PC-3 (cell line): ENCODE results near the gene CES3. TPM values are rescaled to one million over a fixed set of nuclear protein-coding genes. Genes with fewer than 3 reads are reported as not detected.
"Not testable (repeated sequence)": the region's sequence is repeated elsewhere in the genome, so short reads cannot be mapped to it uniquely, and the experiment has no call there.

ENCODE experiments used
- ATAC-seq: fragments of 200-7000 bp; cut with Tn5 transposase; 2 replicates; pipeline ENCODE4 v1.9.1; 2020; ENCODE audit warnings: mild to moderate bottlenecking, moderate library complexity
- BruUV-seq: library from RNA; stranded (reverse); fragments of 400-500 nt; replicated peaks from 2 replicates; lab custom pipeline; 2021; lab: Mats Ljungman, UMichigan
- CTCF ChIA-PET: fragments of 300-600 bp; sonication (Branson Sonifier 250); formaldehyde crosslinking; loops from one replicate; lab custom pipeline; 2022; ENCODE audit warnings: antibody characterized with exemption; lab: Charles Lee
- POLR2A ChIA-PET: fragments of 300-600 bp; sonication (Branson Sonifier 250); formaldehyde crosslinking; loops from one replicate; lab custom pipeline; 2022; ENCODE audit warnings: antibody characterized with exemption; ENCODE audit not compliant: unreplicated experiment; lab: Charles Lee
- DNase-seq: peaks from one replicate; pipeline ENCODE4 v3.0.0-alpha.2; 2015
- H2AFZ ChIP-seq: fragments of 300-600 bp; sonication (generic); 2 replicates; pipeline ENCODE4 v1.6.0; 2016; ENCODE audit warnings: antibody characterized with exemption, low read length
- H3F3A ChIP-seq: fragments of 300-600 bp; sonication (generic); one replicate; pipeline ENCODE4 v1.6.0; 2017; ENCODE audit warnings: antibody characterized with exemption, low read length, control low read depth, mild to moderate bottlenecking; ENCODE audit not compliant: unreplicated experiment
- H3K27ac ChIP-seq: fragments of 300-600 bp; sonication (generic); 2 replicates; pipeline ENCODE4 v1.5.1; 2016; ENCODE audit warnings: mild to moderate bottlenecking, low read length
- H3K27me3 ChIP-seq: fragments of 300-600 bp; sonication (generic); 2 replicates; pipeline ENCODE4 v1.6.1; 2016; ENCODE audit warnings: low read length, mixed read lengths
- H3K36me3 ChIP-seq: fragments of 300-600 bp; sonication (generic); 2 replicates; pipeline ENCODE4 v1.6.1; 2016; ENCODE audit warnings: low read depth, mixed run types, low read length, mixed read lengths
- H3K4me1 ChIP-seq: fragments of 300-600 bp; sonication (generic); 2 replicates; pipeline ENCODE4 v1.5.1; 2016; ENCODE audit warnings: low read length; ENCODE audit not compliant: insufficient read depth
- H3K4me2 ChIP-seq: fragments of 300-600 bp; sonication (generic); 2 replicates; pipeline ENCODE4 v1.6.0; 2016; ENCODE audit warnings: low read length
- H3K4me3 ChIP-seq: fragments of 300-600 bp; sonication (generic); 2 replicates; pipeline ENCODE4 v1.5.1; 2016; ENCODE audit warnings: mild to moderate bottlenecking, low read length, mixed read lengths
- H3K79me2 ChIP-seq: fragments of 300-600 bp; sonication (generic); 2 replicates; pipeline ENCODE4 v1.6.1; 2017; ENCODE audit warnings: low read length, mixed read lengths
- H3K9ac ChIP-seq: fragments of 300-600 bp; sonication (generic); 2 replicates; pipeline ENCODE4 v1.6.0; 2016; ENCODE audit warnings: mild to moderate bottlenecking, low read length
- H3K9me2 ChIP-seq: fragments of 300-600 bp; sonication (generic); replicated peaks from 2 replicates; pipeline ENCODE4 v1.6.1; 2016; ENCODE audit warnings: mixed run types, low read length, mixed read lengths
- H3K9me3 ChIP-seq: fragments of 300-600 bp; sonication (generic); 2 replicates; pipeline ENCODE4 v1.6.1; 2016; ENCODE audit warnings: low read length, mixed read lengths
- H4K20me1 ChIP-seq: fragments of 300-600 bp; sonication (generic); 2 replicates; pipeline ENCODE4 v1.6.1; 2016; ENCODE audit warnings: low read length, mixed read lengths
- EZH2 ChIP-seq: fragments of 300-600 bp; sonication (generic); IDR thresholded peaks from one replicate; pipeline ENCODE4 v1.6.1; 2017; ENCODE audit warnings: antibody characterized with exemption, mild to moderate bottlenecking, low read length; ENCODE audit not compliant: unreplicated experiment
- EZH2phosphoT487 ChIP-seq: fragments of 300-600 bp; sonication (generic); IDR thresholded peaks from 2 replicates; pipeline ENCODE4 v1.6.1; 2018; ENCODE audit warnings: mild to moderate bottlenecking, antibody characterized with exemption, low read length, borderline replicate concordance
- intact Hi-C: fragments of 100-400 bp; cut with micrococcal nuclease; formaldehyde crosslinking; loops from 2 replicates; pipeline ENCODE4 v1.9.0; 2023
- total RNA-seq: library from RNA; depleted of rRNA; stranded (reverse); fragments of >200 nt; gene quantifications from 2 replicates; pipeline ENCODE4 v1.2.3, GENCODE V29; 2014
- TF ChIP-seq, protein P1 (sequence below): fragments of 300-600 bp; sonication (generic); conservative IDR thresholded peaks from 2 replicates; pipeline ENCODE4 v1.5.1; 2017; ENCODE audit warnings: antibody characterized with exemption, low read depth, mild to moderate bottlenecking, low read length

Gene CES3
- total RNA-seq, 1 experiment from 2014 or later: 0.26 TPM

DNA sequence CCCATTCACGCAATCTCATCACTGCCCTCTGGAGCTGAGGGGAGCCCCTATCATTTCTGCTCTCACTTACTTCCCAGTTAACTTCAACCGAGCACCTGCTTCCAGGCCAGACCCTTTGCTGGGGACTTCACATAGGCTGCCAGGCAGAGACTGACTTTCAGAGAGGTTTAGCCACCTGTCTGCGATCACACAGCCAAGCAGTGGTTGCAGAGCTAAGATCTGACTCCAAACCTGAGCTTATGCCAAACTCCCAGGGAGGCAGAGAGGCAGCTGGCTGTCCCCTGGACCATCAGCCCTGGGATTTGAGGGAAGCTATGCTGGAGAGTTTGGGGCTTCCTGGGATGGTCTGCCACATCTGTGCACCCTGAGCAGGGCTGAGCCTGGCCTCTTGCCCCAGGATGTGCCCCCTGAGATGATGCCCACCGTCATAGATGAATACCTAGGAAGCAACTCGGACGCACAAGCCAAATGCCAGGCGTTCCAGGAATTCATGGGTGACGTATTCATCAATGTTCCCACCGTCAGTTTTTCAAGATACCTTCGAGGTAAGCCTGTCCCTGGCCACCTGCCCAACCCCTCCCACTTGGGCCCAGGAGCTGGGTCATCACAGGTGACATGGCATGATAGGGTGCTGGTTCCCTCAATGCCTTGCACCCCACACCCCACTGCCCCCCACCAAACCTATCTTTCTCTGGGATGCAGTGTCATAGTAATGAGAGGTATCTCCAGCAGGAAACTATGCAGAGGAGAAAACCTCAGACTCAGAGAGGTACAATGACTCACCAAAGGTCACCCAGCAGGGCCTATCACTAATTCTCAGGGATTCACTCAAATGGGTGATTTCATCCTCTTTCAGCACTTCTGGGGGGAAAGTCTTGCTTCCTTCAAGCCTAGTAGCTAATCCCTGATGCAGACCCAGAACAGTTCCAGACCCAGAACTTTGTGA, 10.0 kb downstream of the CES3 start:
- Histone ChIP-seq H3K9me2 (no peaks in the 10 kb centered on the region), H3K4me1 (no peaks in the 10 kb centered on the region), H3K4me2 (no peak overlapping the region), H2AFZ (no peak overlapping the region), H3K9me3 (no peaks in the 10 kb centered on the region), H3K9ac (no peak overlapping the region), H4K20me1 (no peaks in the 10 kb centered on the region), H3K27ac (no peak overlapping the region), H3K27me3 (no peaks in the 10 kb centered on the region), H3K4me3 (no peak overlapping the region), H3K36me3 (no peaks in the 10 kb centered on the region), H3K79me2 (no peaks in the 10 kb centered on the region), H3F3A (no peaks in the 10 kb centered on the region)
- CTCF ChIA-PET: no interaction called here
- DNase-seq (peak; percentile 25), ATAC-seq (no peak)
- POLR2A ChIA-PET: interaction anchor here (0.5 kb wide), 1 partner anchor 19 kb away, joined by 11 read pairs; no protein-coding TSS in a partner anchor
- no peak for TF ChIP-seq EZH2
- TF ChIP-seq EZH2phosphoT487: no peak
- TF ChIP-seq, protein P1, sequence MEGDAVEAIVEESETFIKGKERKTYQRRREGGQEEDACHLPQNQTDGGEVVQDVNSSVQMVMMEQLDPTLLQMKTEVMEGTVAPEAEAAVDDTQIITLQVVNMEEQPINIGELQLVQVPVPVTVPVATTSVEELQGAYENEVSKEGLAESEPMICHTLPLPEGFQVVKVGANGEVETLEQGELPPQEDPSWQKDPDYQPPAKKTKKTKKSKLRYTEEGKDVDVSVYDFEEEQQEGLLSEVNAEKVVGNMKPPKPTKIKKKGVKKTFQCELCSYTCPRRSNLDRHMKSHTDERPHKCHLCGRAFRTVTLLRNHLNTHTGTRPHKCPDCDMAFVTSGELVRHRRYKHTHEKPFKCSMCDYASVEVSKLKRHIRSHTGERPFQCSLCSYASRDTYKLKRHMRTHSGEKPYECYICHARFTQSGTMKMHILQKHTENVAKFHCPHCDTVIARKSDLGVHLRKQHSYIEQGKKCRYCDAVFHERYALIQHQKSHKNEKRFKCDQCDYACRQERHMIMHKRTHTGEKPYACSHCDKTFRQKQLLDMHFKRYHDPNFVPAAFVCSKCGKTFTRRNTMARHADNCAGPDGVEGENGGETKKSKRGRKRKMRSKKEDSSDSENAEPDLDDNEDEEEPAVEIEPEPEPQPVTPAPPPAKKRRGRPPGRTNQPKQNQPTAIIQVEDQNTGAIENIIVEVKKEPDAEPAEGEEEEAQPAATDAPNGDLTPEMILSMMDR: no peak
- intact Hi-C loops: no loop called here
- no TSS peak for BruUV-seq

DNA sequence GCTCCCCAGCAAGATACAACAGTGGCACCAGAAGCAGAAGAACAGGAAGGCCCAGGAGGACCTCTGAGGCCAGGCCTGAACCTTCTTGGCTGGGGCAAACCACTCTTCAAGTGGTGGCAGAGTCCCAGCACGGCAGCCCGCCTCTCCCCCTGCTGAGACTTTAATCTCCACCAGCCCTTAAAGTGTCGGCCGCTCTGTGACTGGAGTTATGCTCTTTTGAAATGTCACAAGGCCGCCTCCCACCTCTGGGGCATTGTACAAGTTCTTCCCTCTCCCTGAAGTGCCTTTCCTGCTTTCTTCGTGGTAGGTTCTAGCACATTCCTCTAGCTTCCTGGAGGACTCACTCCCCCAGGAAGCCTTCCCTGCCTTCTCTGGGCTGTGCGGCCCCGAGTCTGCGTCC, 11.9 kb downstream of the CES3 start:
- ChIA-PET POLR2A (no interaction called here), CTCF (no interaction called here)
- Histone ChIP-seq H3K27me3 (no peaks in the 10 kb centered on the region), H3K9ac (no peak overlapping the region), H2AFZ (no peak overlapping the region), H3F3A (no peaks in the 10 kb centered on the region), H3K36me3 (no peaks in the 10 kb centered on the region), H3K4me2 (no peak overlapping the region), H4K20me1 (no peaks in the 10 kb centered on the region), H3K4me3 (no peak overlapping the region), H3K9me2 (no peaks in the 10 kb centered on the region), H3K79me2 (no peaks in the 10 kb centered on the region), H3K27ac (no peak overlapping the region), H3K4me1 (no peaks in the 10 kb centered on the region), H3K9me3 (no peaks in the 10 kb centered on the region)
- intact Hi-C loops: no loop called here
- no peak for TF ChIP-seq EZH2
- TF ChIP-seq EZH2phosphoT487: no peak
- TF ChIP-seq, protein P1: no peak
- DNase-seq (no peak), ATAC-seq (no peak)
- no TSS peak for BruUV-seq

DNA sequence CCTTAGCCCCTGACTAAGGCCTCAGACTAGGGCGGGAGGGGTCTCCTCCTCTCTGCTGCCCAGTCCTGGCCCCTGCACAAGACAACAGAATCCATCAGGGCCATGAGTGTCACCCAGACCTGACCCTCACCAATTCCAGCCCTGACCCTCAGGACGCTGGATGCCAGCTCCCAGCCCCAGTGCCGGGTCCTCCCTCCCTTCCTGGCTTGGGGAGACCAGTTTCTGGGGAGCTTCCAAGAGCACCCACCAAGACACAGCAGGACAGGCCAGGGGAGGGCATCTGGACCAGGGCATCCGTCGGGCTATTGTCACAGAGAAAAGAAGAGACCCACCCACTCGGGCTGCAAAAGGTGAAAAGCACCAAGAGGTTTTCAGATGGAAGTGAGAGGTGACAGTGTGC, 12.7 kb downstream of the CES3 start:
- Histone ChIP-seq H3K4me2 (no peak overlapping the region), H4K20me1 (no peaks in the 10 kb centered on the region), H3K27me3 (no peaks in the 10 kb centered on the region), H3K4me3 (no peak overlapping the region), H3K4me1 (no peaks in the 10 kb centered on the region), H3K9me3 (no peaks in the 10 kb centered on the region), H3K27ac (no peak overlapping the region), H3F3A (no peaks in the 10 kb centered on the region), H3K9ac (no peak overlapping the region), H3K79me2 (no peaks in the 10 kb centered on the region), H2AFZ (no peak overlapping the region), H3K9me2 (no peaks in the 10 kb centered on the region), H3K36me3 (no peaks in the 10 kb centered on the region)
- CTCF ChIA-PET: no interaction called here
- no peak for ATAC-seq
- no TSS peak for BruUV-seq
- intact Hi-C loops: no loop called here
- POLR2A ChIA-PET: no interaction called here
- TF ChIP-seq, protein P1: no peak
- no peak for DNase-seq

DNA sequence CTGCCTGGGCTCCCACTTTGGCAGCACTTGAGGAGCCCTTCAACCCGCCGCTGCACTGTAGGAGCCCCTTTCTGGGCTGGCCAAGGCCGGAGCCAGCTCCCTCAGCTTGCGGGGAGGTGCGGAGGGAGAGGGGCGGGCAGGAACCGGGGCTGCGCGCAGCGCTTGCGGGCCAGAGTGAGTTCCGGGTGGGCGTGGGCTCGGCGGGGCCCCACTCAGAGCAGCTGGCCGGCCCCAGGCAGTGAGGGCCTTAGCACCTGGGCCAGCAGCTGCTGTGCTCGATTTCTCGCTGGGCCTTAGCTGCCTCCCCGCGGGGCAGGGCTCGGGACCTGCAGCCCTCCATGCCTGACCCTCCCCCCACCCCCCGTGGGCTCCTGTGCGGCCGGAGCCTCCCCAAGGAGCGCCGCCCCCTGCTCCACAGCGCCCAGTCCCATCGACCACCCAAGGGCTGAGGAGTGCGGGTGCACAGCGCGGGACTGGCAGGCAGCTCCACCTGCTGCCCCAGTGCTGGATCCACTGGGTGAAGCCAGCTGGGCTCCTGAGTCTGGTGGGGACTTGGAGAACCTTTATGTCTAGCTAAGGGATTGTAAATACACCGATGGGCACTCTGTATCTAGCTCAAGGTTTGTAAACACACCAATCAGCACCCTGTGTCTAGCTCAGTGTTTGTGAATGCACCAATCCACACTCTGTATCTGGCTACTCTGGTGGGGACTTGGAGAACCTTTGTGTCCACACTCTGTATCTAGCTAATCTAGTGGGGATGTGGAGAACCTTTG, 13.3 kb downstream of the CES3 start:
- H3K9me2 ChIP-seq, POLR2A ChIA-PET, H3K27me3 ChIP-seq, H3K4me3 ChIP-seq, ATAC-seq, H3K9me3 ChIP-seq, H3F3A ChIP-seq, H3K4me1 ChIP-seq, H3K9ac ChIP-seq, BruUV-seq, intact Hi-C loops, DNase-seq, H3K27ac ChIP-seq, H3K36me3 ChIP-seq, H3K79me2 ChIP-seq, H4K20me1 ChIP-seq, H2AFZ ChIP-seq, H3K4me2 ChIP-seq: not testable (repeated sequence)
- CTCF ChIA-PET: interaction anchor here (0.7 kb wide), 1 partner anchor 174 kb away, joined by 3 read pairs; no protein-coding TSS in a partner anchor
